GM10266 (cell line): ENCODE results near the gene CTTNBP2NL.

Experiments used
- DNase-seq: peaks from one replicate; pipeline ENCODE4 v3.0.0; 2012; ENCODE audit errors: extremely low spot score
- CTCF ChIP-seq: IDR thresholded peaks from 2 replicates; pipeline ENCODE4 v1.5.1; 2012; ENCODE audit warnings: mild to moderate bottlenecking, low read depth; ENCODE audit not compliant: control insufficient read depth, insufficient read depth; ENCODE audit errors: missing control alignments

The CTTNBP2NL gene

DNA sequence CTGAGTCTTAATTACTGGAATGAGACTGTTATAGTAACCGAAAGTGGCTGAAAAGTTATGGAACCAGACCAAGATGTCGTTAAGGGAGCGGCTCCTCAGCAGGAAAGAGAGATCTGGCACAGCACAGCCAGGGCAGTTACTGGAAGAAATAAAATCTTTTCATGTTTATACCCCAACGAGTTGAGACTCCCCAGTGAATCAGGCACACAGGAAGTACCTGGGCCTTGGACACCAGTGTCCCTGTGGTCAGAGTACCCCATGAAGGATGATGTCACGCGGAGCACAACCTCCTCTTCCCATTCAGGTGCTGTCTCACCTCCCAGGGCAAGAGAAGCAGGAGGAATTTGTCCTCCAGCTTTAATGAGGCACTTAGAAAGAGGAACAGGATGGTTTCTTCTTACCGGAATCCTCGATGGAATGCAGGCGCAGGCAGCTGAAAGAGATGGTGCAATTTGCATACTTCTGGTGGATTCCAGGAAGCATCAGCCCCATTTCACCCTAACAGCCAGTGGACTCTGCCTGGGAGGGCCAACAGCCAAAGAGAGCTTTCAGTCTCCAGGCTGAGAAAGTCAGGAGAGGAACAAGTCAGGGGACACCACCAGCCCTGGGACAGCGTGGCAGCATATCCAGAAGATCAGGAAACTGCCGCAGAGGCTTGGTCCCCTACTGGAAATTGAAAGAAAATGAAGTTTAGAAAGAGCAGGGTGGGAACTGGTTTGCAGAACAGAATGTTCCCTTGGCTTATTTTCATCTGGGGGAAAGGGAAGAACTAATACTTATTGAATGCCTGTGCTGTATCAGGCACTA is 35.9 kb upstream of the CTTNBP2NL start:
- DNase-seq: no peak
- TF ChIP-seq CTCF: no peak

DNA sequence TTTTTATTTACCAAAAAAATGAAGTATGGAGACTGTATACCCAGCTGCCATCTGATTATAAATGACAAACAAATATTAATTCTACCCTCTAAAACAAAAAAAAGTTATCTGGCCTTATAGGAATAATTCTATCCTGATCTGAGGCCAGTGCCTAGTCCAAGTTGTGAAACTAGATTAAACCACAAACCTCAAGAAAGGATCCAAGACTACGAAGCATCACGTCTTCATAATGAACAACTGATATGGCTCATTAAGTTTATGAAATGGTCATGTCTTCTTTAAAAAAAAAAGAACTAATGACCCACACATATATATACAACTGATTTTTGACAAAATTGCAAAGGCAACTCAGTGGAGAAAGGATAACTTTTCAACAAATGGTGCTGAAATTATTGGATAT is 32.4 kb upstream of the CTTNBP2NL start:
- no peak for DNase-seq
- TF ChIP-seq CTCF: no peak

- no peak for DNase-seq
These were observed 27.8 kb upstream of the CTTNBP2NL start for GRCh38 chr1:112368198-112368597.

GRCh38 chr1:112369392-112370285 is 26.4 kb upstream of the CTTNBP2NL start:
- peak; percentile 99 for TF ChIP-seq CTCF
- peak; percentile 74 for DNase-seq

More at GRCh38 chr1:112368198-112368597, 27.8 kb upstream of the CTTNBP2NL start:
- no peak for TF ChIP-seq CTCF

- no peak for TF ChIP-seq CTCF
These were observed 25.0 kb upstream of the CTTNBP2NL start for GRCh38 chr1:112370996-112371395.

DNA sequence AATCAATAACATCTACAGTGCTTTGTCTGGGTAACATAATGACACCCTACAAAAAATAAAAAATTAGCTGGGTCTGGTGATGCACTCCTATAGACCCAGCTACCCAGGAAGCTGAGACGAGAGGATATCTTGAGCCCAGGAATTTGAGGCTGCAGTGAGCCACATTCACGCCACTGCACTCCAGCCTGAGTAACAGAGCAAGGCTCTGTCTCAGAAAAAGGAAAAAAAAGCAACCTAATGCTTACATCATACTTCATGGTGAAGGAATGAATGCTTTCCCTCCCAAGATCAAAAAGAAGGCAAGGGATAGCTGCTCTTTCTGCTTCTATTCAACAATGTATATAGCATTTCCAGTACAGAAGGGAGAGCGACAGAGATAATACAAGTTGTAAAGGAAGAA is 24.2 kb upstream of the CTTNBP2NL start:
- no peak for TF ChIP-seq CTCF

More at GRCh38 chr1:112370996-112371395, 25.0 kb upstream of the CTTNBP2NL start:
- DNase-seq: no peak

More for the DNA sequence above, 24.2 kb upstream of the CTTNBP2NL start:
- DNase-seq: no peak
